ENCODE data around the gene CRB2. TPM values are rescaled to one million over a fixed set of nuclear protein-coding genes. Genes with fewer than 3 reads are reported as not detected.

The CRB2 gene
- 0.12 TPM for polyA plus RNA-seq (ENCODE audit: insufficient read length)

DNA sequence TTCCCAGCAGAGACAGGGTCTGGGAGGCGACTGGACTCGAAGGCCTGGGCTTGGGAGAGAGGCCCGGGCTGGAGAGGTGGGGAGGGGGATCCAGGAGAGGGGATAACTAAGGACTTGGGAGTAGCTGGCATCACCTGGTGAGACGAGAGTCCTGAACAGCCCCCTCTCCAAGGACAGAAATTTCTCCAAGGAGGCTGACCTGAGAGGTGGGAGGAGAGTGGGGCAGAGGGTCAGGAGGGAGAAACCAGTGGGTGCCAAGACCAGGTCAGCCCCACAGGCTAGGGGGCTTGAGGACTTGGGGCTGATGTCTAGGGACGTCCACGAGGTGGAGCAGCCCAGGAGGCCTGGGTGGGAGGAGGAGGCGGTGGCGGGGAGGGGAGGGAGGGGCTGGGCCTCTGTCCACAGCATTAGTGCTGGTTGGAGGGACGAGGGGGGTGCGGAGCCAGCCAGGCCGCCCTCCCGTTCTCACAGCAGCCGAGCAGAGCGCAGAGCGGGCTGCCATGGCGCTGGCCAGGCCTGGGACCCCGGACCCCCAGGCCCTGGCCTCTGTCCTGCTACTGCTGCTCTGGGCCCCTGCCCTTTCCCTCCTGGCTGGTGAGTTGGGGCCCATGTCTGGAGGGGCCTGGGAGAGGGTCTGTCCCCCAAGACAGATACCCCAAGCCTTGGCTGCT lies at the start of gene CRB2:
Gene CRB2 (plus strand): TSS at position 437 of the 671 bp plus-strand sequence. CDS start 64 bp downstream, at position 501.
- DNase-seq, result no peak

GRCh38 chr9:123309611-123310010 lies 46.4 kb upstream of the CRB2 start:
- no peak for DNase-seq

- DNase-seq, result no peak
Observed at GRCh38 chr9:123310551-123311249, 45.3 kb upstream of the CRB2 start.

GRCh38 chr9:123311250-123311752 lies 44.7 kb upstream of the CRB2 start:
- no peak for DNase-seq

DNA sequence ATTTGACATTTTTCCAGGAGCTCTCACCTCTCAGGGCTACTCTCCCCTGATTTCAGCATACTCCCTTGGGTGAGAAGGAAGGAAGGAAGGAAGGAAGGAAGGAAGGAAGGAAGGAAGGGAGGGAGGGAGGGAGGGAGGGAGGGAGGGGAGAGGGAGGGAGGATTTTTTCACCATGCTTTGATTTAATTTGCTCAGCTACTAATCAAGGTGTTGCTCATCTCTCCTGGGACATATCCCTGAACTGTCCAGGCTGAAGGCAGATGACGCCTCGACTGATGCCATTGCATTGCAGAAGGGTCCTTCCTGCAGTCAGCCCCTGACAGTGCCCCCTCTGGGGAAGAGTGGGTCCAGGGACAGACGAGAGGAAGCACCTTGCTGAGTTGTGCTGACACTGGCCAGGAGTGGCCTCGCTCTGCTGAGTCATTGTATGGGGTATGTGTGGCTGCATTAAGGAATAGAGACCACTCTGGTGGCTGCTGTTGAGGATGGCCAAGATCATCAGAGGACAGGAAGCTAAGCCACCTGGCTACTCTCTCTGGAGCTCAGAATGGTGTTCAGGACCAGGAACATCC lies 43.6 kb upstream of the CRB2 start:
- no peak for DNase-seq

DNA sequence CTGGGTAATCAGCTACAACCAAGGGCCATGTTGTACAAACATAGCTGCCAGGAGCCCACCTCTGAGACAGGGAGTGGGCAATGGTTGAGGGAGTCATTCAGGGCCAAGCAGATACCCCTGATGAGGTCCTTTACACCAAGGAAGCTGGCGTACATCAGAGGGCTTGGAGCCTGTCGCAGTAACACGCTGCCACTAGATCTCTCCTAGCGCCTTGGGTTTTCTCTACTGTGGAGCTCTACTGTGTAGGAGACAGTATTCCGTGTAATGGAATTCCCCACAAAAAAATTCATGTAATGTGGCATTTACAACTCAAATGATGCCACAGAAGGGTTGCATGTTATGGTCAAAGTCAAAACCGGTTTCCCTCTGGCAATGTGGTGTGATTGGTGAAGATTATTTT lies 41.4 kb upstream of the CRB2 start:
- no peak for DNase-seq

GRCh38 chr9:123315635-123316034 lies 40.4 kb upstream of the CRB2 start:
- DNase-seq, result no peak

GRCh38 chr9:123316053-123316718 lies 39.8 kb upstream of the CRB2 start:
- no peak for DNase-seq

- peak; percentile 62 for DNase-seq
Observed at GRCh38 chr9:123318202-123318601, 37.8 kb upstream of the CRB2 start.

GRCh38 chr9:123318961-123319421 lies 37.0 kb upstream of the CRB2 start:
- peak; percentile 80 for DNase-seq

- no peak for DNase-seq
Observed at GRCh38 chr9:123319541-123320339, 36.3 kb upstream of the CRB2 start.

DNA sequence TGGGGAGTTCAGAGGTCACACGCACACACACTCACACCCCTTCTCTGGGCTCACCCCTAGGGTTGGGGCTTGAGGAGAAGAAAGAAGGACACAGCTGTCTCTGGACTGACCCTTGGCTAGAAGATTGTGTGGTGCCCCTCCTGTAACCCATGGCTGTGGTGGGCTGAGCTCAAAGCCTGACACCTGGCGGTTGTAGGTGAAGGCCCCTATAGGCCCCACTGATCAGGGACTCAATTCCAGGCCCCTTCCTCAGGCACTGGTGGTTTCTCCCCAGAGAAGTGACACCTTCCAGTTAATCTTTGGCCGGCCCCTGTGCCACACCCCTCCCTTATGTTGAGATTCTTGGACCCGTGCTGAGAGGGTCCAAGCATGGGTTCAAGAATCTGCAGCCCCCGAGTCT lies 35.2 kb upstream of the CRB2 start:
- no peak for DNase-seq

DNA sequence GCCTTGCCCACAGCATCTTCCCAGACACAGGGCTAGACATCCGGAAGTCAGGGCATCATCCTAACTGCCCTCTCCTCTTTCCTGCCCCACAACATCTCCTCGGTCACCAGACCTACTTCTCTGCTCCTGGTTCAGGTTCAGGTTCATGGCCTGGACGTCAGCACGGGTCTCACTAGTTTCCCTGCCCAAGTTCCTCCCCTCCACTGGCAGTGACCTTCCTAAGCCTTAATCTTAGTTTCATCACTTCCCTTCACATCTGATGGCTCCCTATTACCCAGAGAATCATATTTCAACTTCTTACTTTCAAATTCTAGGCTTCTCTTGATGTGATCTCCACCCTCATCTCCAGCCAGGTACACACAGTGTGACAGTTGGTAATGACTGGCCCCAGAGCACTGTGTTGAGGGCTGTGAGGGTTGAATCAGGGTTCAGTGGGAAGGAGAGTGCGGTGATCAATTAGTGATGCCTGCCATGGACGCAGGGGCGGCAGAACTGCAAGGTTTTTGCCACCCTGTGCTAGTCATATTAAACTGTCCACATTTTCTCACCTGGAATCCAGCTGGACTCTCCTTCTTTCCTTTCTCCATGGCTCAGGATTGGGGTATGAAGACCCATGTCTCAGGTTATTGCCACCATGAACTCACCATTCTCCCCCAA lies 34.3 kb upstream of the CRB2 start:
- DNase-seq, result no peak

DNA sequence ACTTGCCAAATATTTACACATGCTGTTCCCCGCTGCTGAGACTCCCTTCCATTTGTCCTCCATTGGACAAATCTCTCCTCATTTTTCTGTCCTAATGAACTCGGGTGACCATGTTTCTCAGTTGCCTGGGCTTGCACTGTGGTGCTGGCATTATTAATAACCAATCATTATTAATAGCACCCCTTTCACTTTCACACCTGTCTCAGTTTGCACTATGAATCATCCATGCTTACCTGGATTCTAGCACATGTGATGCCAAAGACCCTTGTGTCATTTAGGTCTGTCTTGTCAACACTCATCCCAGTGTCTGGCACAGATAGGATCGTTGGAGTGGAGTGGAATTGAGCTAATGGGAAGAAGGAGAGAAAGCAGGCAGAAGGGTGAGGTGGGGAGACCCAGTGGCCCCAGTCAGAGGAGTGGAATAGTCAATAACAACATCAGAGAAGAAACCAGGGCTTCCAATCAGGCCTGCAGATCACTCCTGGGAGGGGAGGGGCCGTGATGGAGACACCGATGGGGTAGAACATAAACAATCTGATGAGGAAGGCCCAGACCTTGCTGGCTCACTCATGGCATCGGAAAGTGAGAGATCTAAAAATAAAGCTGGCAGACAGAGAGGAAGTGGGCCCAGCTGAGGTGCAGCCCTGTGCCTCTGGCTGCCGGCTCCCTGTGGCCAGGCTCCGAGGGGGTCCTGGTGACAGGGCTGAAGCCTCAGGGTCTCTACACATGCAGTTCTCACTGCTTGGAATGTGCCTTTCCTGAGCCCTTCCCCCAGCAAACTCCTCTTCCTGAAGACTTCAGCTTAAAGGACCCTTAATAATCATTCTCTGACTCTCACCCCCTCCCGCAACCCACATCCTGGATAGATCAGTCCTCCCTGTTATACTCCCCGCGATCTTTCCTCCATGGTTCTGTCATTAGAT lies 33.5 kb upstream of the CRB2 start:
- DNase-seq, result no peak

DNA sequence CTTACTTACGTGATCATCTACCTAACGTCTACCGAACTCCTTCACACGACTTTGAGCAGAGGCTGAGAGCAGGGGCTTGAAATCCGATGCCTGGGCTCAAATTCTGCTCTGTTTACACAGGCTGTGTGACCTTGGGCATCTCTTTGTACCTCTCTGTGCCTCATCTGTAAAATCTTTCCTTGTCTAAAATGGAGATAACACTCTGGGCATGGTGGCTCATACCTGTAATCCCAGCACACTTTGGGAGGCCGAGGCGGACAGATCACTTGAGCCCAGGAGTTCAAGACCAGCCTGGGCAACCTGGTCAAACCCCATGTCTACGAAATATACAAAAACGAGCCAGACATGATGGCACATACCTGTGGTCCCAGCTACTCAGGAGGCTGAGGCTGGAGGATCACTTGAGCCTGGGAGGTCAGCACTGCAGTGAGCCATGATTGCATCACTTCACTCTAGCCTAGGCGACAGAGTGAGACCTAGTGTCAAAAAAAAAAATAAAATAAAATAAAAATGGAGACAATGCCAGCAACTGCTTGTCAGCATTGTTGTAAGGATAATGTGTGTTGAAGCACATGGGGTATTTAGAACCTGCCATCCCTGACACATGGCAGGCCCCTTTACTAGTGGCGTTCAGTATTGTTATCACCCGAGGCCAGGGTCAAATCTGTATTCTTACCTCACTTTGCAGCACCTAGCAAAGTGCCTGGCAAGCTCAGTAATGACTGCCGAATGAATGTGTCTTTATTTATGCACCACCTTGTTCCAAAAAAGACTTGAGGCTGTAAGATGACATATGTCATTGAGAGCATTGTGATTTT lies 32.6 kb upstream of the CRB2 start:
- no peak for DNase-seq

GRCh38 chr9:123324767-123325183 lies 31.2 kb upstream of the CRB2 start:
- DNase-seq, result no peak

- DNase-seq, result no peak
Observed at GRCh38 chr9:123326187-123326586, 29.8 kb upstream of the CRB2 start.

- DNase-seq, result no peak
Observed at GRCh38 chr9:123326662-123327093, 29.3 kb upstream of the CRB2 start.

GRCh38 chr9:123327697-123328100 lies 28.3 kb upstream of the CRB2 start:
- no peak for DNase-seq
